ENCODE measurements around the gene ITPK1. TPM values are rescaled to one million over a fixed set of nuclear protein-coding genes. Genes with fewer than 3 reads are reported as not detected.

ITPK1 gene
- total RNA-seq, 1 experiment from 2014 or later, result 25.9 TPM

DNA sequence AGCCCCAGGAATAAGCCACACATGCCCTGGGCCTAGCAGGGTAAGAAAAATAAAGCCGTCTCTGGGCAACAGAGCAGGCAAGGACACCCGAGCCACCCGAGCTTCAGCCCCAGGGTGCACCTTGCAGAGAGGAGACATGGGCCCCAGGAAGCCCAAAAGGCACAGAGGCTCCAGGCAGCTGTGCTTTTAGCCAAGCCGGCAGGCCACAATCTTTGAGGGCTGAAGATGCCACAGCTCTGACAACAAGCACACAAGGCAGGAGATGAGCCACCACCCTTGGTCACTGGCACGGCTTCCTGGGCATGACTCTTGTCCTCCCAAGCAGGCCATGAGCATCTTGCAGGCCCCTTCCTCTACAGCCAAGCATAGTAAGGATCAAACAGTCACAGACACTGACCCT lies 86.3 kb downstream of the ITPK1 start:
- Histone ChIP-seq H3K27ac (ENCODE audit: low read length) (no peak overlapping the region), H3K27me3 (ENCODE audit: control insufficient read depth, insufficient read depth, low read length) (no peaks in the 10 kb centered on the region), H3K4me1 (ENCODE audit: control insufficient read depth, insufficient read depth, low read length) (no peaks in the 10 kb centered on the region), H3K9me3 (ENCODE audit: control insufficient read depth, insufficient read depth, low read depth, low read length) (no peaks in the 10 kb centered on the region), H3K4me3 (ENCODE audit: low read depth in 2 of 2, low read length in 2 of 2) (no peak overlapping the region), H3K36me3 (ENCODE audit: control insufficient read depth, insufficient read depth, low read length) (no peaks in the 10 kb centered on the region)
- ATAC-seq (no peak), DNase-seq (ENCODE audit: low read depth, low spot score) (no peak)
- in situ Hi-C loops (cut with HindIII; ENCODE audit: low pct_unique_long_range_greater_than_20kb, low sequenced_read_pairs) (no loop called here), intact Hi-C loops (cut with micrococcal nuclease; ENCODE audit: unreplicated experiment) (no loop called here)
- no peak for TF ChIP-seq REST (IDR thresholded peaks at IDR 0.05; ENCODE audit: insufficient read depth in 1 of 2, low read depth in 2 of 2, low read length in 1 of 2)
- TF ChIP-seq SIN3A (IDR thresholded peaks at IDR 0.05; ENCODE audit: borderline replicate concordance, insufficient read depth, low read depth, low read length), result no peak
- TF ChIP-seq TCF7L2 (IDR thresholded peaks at IDR 0.05; ENCODE audit: low read depth, low read length), result no peak
- TF ChIP-seq, protein P1, sequence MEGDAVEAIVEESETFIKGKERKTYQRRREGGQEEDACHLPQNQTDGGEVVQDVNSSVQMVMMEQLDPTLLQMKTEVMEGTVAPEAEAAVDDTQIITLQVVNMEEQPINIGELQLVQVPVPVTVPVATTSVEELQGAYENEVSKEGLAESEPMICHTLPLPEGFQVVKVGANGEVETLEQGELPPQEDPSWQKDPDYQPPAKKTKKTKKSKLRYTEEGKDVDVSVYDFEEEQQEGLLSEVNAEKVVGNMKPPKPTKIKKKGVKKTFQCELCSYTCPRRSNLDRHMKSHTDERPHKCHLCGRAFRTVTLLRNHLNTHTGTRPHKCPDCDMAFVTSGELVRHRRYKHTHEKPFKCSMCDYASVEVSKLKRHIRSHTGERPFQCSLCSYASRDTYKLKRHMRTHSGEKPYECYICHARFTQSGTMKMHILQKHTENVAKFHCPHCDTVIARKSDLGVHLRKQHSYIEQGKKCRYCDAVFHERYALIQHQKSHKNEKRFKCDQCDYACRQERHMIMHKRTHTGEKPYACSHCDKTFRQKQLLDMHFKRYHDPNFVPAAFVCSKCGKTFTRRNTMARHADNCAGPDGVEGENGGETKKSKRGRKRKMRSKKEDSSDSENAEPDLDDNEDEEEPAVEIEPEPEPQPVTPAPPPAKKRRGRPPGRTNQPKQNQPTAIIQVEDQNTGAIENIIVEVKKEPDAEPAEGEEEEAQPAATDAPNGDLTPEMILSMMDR (IDR thresholded peaks at IDR 0.05), result no peak
- TF ChIP-seq POLR2AphosphoS5 (IDR thresholded peaks at IDR 0.05; ENCODE audit: low read depth, low read length), result no peak
- ChIA-PET CTCF (no interaction called here), POLR2A (no interaction called here)
- BruUV-seq (replicated peaks), result no TSS peak

- TF ChIP-seq SIN3A (IDR thresholded peaks at IDR 0.05; ENCODE audit: borderline replicate concordance, insufficient read depth, low read depth, low read length) (no peak), TCF7L2 (IDR thresholded peaks at IDR 0.05; ENCODE audit: low read depth, low read length) (no peak)
- no peaks in the 10 kb centered on the region for H3K4me1 ChIP-seq (ENCODE audit: control insufficient read depth, insufficient read depth, low read length)
- CTCF ChIA-PET, result no interaction called here
- H3K9me3 ChIP-seq (ENCODE audit: control insufficient read depth, insufficient read depth, low read depth, low read length), result no peaks in the 10 kb centered on the region
- H3K27me3 ChIP-seq (ENCODE audit: control insufficient read depth, insufficient read depth, low read length), result no peaks in the 10 kb centered on the region
- in situ Hi-C loops (cut with HindIII; ENCODE audit: low pct_unique_long_range_greater_than_20kb, low sequenced_read_pairs) (no loop called here), intact Hi-C loops (cut with micrococcal nuclease; ENCODE audit: unreplicated experiment) (no loop called here)
- ATAC-seq (no peak), DNase-seq (ENCODE audit: low read depth, low spot score) (no peak)
- no peak overlapping the region for H3K4me3 ChIP-seq (ENCODE audit: low read depth in 2 of 2, low read length in 2 of 2)
- H3K36me3 ChIP-seq (ENCODE audit: control insufficient read depth, insufficient read depth, low read length), result no peaks in the 10 kb centered on the region
- H3K27ac ChIP-seq (ENCODE audit: low read length), result no peak overlapping the region
- no TSS peak for BruUV-seq (replicated peaks)
- POLR2A ChIA-PET, result no interaction called here
Measured at GRCh38 chr14:93028724-93029076, 87.0 kb downstream of the ITPK1 start.

DNA sequence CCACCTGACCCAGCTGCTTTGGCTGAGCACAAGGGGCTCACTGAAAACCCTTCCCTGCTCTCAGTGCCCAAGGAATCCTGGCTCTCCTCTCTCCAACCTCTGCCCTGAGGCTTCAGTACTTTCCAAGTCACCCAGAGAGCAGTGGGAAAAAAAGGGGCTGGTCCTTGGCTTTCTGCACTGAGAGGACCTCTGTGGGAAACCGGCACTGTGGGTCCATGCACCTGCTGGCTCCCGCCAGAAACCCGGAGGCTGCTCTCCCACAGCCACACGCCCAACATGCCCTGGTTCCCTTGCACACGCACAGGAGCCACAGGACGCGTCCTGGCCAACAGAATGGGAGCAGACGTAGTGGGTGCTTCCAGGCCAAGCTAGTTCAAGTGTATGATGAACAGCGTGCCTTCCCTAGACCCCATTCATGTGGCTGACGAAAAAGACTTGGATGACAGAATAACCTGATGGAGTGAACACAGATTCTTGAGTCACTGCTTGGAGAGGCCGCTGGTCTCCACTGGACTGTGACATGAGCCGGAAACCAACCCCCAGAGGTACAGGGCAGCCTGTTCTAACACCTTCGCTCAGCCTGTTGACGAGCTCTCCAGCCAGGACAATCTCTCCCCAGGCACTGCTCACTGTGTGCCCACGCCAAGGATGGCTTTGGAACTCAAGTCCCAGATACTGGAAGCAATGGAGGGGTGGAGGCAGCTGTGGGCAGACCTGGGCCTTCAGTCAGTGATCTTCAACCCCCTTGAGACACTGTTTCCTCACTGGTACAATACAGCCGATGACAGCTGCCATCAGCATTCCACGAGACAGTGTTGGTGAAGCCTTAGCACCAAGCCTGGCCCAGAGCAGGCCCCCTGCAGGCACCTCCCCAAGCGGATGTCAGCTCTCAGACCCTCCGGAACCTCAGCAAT lies 87.7 kb downstream of the ITPK1 start:
- no TSS peak for BruUV-seq (replicated peaks)
- ATAC-seq, result no peak

More for the DNA sequence above, 87.7 kb downstream of the ITPK1 start:
- POLR2A ChIA-PET, result no interaction called here
- no peak overlapping the region for H3K27ac ChIP-seq (ENCODE audit: low read length)
- H3K27me3 ChIP-seq (ENCODE audit: control insufficient read depth, insufficient read depth, low read length), result no peaks in the 10 kb centered on the region
- no peaks in the 10 kb centered on the region for H3K9me3 ChIP-seq (ENCODE audit: control insufficient read depth, insufficient read depth, low read depth, low read length)
- in situ Hi-C loops (cut with HindIII; ENCODE audit: low pct_unique_long_range_greater_than_20kb, low sequenced_read_pairs), result no loop called here
- CTCF ChIA-PET, result no interaction called here
- H3K4me1 ChIP-seq (ENCODE audit: control insufficient read depth, insufficient read depth, low read length), result no peaks in the 10 kb centered on the region
- no peak for TF ChIP-seq POLR2AphosphoS5 (IDR thresholded peaks at IDR 0.05; ENCODE audit: low read depth, low read length)
- no peak for TF ChIP-seq TCF7L2 (IDR thresholded peaks at IDR 0.05; ENCODE audit: low read depth, low read length)
- no peak for TF ChIP-seq REST (IDR thresholded peaks at IDR 0.05; ENCODE audit: insufficient read depth in 1 of 2, low read depth in 2 of 2, low read length in 1 of 2)
- TF ChIP-seq, protein P1 (IDR thresholded peaks at IDR 0.05), result no peak
- no peak for TF ChIP-seq SIN3A (IDR thresholded peaks at IDR 0.05; ENCODE audit: borderline replicate concordance, insufficient read depth, low read depth, low read length)
- intact Hi-C loops (cut with micrococcal nuclease; ENCODE audit: unreplicated experiment), result no loop called here
- no peak for DNase-seq (ENCODE audit: low read depth, low spot score)
- H3K36me3 ChIP-seq (ENCODE audit: control insufficient read depth, insufficient read depth, low read length), result no peaks in the 10 kb centered on the region
- H3K4me3 ChIP-seq (ENCODE audit: low read depth in 2 of 2, low read length in 2 of 2), result no peak overlapping the region

Measured in Panc1 (cell line).